Hepatocyte (in vitro differentiated cells): ENCODE data around the gene KIAA0825.

Experiments used
- CTCF ChIP-seq: fragments of 200-600 bp; sonication (generic); IDR thresholded peaks from 2 replicates; pipeline ENCODE4 v1.5.1; 2016; ENCODE audit warnings: antibody characterized with exemption, mild to moderate bottlenecking; ENCODE audit not compliant: poor library complexity
- EZH2 ChIP-seq: fragments of 200-600 bp; sonication (generic); IDR thresholded peaks from 2 replicates; pipeline ENCODE4 v1.6.1; 2016; ENCODE audit warnings: antibody characterized with exemption, mild to moderate bottlenecking, borderline replicate concordance

GRCh38 chr5:94389515-94389899, 228.9 kb downstream of the KIAA0825 start:
- TF ChIP-seq CTCF, result no peak
- TF ChIP-seq EZH2, result no peak
